ENCODE measurements around the gene DNAI7.

Gene DNAI7

DNA sequence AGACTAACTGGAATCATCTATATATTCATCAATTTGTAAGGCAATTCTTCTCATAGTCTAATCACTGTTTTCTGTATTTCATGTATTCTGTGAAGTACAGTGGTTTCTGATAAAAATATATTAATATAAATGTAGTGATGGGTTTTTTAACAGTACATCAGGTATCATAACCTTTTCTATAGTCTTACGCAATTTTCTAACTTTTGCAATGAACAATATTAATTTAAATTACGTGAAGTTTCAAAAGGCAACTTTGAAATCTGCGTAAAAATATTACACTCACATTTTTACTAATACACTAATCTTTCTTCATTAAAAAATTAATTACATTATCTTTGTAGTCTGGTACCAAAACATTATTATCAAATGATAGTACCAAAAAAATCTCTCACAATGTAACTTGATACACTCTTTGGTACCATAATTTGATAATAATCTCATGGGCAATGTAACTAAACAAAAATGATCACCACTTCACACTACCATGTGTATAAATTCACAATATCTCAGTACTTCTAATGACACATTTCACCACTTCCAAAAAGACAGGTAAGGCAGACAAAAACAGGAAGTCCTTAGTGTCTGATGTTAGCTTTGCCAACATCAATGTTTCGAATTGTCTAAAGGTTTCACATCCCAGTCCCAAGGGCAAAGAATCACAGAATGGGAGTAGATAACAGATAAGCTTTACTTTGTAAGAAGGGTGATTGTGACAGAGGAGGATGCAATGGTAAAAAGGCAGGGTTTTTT is 8.7 kb downstream of the DNAI7 start:
- TF ChIP-seq, protein P1, sequence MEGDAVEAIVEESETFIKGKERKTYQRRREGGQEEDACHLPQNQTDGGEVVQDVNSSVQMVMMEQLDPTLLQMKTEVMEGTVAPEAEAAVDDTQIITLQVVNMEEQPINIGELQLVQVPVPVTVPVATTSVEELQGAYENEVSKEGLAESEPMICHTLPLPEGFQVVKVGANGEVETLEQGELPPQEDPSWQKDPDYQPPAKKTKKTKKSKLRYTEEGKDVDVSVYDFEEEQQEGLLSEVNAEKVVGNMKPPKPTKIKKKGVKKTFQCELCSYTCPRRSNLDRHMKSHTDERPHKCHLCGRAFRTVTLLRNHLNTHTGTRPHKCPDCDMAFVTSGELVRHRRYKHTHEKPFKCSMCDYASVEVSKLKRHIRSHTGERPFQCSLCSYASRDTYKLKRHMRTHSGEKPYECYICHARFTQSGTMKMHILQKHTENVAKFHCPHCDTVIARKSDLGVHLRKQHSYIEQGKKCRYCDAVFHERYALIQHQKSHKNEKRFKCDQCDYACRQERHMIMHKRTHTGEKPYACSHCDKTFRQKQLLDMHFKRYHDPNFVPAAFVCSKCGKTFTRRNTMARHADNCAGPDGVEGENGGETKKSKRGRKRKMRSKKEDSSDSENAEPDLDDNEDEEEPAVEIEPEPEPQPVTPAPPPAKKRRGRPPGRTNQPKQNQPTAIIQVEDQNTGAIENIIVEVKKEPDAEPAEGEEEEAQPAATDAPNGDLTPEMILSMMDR (IDR thresholded peaks at IDR 0.05; ENCODE audit: insufficient read depth, low read depth, low read length, missing control alignments): no peak
- DNase-seq (ENCODE audit: low read depth): no peak
- no peak overlapping the region for H3K4me3 ChIP-seq (ENCODE audit: low read length)

DNA sequence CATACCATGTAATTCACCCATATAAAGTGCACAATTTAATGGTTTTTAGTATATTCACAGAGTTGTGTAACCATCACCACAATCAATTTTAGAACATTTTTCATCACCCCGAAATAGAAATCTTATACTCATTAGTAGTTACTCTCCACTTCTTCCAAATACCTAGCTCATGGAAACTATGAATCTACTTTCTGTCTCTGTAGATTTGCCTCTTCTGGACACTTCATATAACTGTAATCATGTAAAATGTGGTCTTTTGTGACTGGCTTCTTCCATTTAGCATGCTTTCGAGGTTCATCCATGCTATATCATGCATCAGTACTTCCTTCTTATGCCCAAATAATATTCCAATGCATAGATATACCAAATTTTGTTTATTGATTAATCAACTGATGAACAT is 10.8 kb downstream of the DNAI7 start:
- no peak for DNase-seq (ENCODE audit: low read depth)
- TF ChIP-seq, protein P1 (IDR thresholded peaks at IDR 0.05; ENCODE audit: insufficient read depth, low read depth, low read length, missing control alignments): no peak
- no peak overlapping the region for H3K4me3 ChIP-seq (ENCODE audit: low read length)

DNA sequence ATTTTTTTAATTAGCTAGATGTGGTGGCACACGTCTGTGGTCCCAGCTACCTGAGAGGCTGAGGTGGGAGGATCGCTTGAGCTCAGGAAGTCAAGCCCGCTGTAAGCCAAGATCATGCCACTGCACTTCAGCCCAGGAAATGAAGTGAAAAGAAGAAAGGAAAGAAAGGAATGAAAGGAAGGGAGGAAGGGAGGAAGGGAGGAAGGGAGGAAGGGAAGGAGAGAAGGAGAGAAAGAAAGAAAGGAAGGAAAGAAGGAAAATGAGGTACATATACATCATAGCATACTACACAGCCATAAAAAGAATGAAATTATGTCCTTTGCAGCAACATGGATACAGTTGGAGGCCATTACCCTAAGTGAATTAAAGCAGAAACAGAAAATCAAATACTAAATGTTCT is 12.2 kb downstream of the DNAI7 start:
- TF ChIP-seq, protein P1 (IDR thresholded peaks at IDR 0.05; ENCODE audit: insufficient read depth, low read depth, low read length, missing control alignments): no peak
- no peak for DNase-seq (ENCODE audit: low read depth)
- H3K4me3 ChIP-seq (ENCODE audit: low read length): no peak overlapping the region

DNA sequence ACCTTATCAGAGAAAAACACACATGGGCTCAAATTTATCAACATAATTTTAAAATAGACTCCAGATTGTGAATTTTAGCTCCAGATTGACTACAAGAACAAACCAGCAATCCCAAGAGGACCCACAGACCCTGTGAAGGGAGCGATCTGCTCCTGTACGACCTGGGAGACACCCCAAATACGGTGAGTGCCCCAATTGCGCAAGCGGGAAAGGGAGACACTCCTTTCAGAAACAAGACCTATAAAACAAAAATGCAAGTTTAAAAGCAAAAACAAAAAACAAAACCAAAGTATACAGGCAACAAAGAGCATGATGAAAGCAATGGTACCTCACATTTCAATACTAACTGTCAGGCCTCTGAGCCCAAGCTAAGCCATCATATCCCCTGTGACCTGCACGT is 32.1 kb downstream of the DNAI7 start:
- TF ChIP-seq, protein P1 (IDR thresholded peaks at IDR 0.05; ENCODE audit: insufficient read depth, low read depth, low read length, missing control alignments): no peak
- DNase-seq (ENCODE audit: low read depth): no peak

DNA sequence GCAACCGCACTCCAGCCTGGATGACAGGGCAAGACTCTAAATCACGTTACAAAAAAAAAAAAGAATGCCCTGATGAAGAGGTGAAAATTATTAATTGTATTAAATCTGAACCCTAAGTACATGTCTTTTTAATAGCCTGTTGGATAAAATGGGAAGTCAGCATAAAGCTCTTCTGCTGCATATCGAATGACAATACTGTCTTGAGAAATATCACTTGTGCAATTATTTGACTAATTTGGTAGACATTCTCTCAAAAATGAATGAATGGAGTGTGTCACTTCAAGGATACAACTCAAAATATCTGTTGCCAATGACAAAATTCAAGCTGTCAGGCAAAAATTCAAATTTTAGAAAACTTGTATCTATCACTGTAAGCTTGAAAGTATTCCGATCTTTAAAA is 38.9 kb downstream of the DNAI7 start:
- TF ChIP-seq, protein P1 (IDR thresholded peaks at IDR 0.05; ENCODE audit: insufficient read depth, low read depth, low read length, missing control alignments): no peak
- no peak for DNase-seq (ENCODE audit: low read depth)

More for the DNA sequence above, 32.1 kb downstream of the DNAI7 start:
- no peak overlapping the region for H3K4me3 ChIP-seq (ENCODE audit: low read length)

DNA sequence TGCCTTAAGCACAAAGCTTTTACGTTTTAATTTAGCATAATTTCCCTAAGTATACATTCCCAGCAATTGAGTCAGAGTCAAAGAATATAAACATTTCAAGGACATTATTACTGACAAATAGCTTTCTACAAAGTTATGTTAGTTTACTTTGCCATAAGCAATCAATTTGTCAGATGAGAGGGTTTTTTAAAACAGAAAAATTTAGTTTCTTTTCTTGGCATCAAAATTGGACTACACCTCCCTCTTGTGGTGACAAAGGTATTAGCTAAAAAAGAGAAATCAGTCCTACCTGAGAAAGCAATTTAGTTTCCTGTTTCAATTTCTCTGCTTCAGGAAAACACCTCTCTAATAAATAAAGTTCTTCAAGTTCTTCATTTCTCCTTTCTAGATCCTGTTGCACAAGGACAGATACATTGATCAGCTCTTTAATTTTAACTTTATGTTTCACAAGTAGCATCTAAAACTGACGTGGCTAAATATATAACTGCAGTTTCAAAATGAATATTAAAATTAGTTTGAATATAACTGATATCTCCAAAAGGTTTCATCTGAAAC is 39.9 kb downstream of the DNAI7 start:
- no peak overlapping the region for H3K4me3 ChIP-seq (ENCODE audit: low read length)
- TF ChIP-seq, protein P1 (IDR thresholded peaks at IDR 0.05; ENCODE audit: insufficient read depth, low read depth, low read length, missing control alignments): peak; percentile 67
- peak; percentile 45 for DNase-seq (ENCODE audit: low read depth)

More for the DNA sequence above, 38.9 kb downstream of the DNAI7 start:
- no peak overlapping the region for H3K4me3 ChIP-seq (ENCODE audit: low read length)

DNA sequence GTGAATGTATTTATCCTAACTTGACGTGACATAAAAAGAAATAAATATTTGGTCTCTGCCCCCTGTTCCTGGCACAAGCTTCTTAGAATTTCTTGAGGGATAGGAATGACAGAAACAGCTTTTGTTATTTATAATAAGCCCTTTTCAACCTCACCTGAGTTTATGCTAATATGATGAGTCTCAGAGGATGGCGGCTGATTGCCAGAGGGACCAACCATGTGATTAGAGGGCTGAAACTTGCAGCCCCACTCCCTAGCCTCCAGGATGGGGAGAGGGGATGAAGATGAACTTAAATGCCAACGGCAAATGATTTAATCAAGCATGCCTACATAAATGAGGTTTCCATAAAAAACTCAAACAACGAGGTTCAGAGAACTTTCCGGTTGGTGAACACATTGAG is 42.9 kb downstream of the DNAI7 start:
- no peak overlapping the region for H3K4me3 ChIP-seq (ENCODE audit: low read length)
- TF ChIP-seq, protein P1 (IDR thresholded peaks at IDR 0.05; ENCODE audit: insufficient read depth, low read depth, low read length, missing control alignments): no peak

More for the DNA sequence above, 42.9 kb downstream of the DNAI7 start:
- no peak for DNase-seq (ENCODE audit: low read depth)
